H9 (cell line): ENCODE data around the gene MKNK2. TPM values are rescaled to one million over a fixed set of nuclear protein-coding genes. Genes with fewer than 3 reads are reported as not detected.

ENCODE experiments used
- DNase-seq: peaks from one replicate; pipeline ENCODE4 v3.0.0-alpha.2; 2017
- H2AFZ ChIP-seq: one replicate; pipeline ENCODE4 v1.6.1; 2013; ENCODE audit warnings: mild to moderate bottlenecking, low read length, control low read depth, moderate library complexity
- H2AK5ac ChIP-seq: 2 replicates; pipeline ENCODE4 v1.6.1; 2013; ENCODE audit warnings: low read length, control low read depth, mixed read lengths; ENCODE audit not compliant: insufficient read length
- H2BK120ac ChIP-seq: one replicate; pipeline ENCODE4 v1.6.1; 2013; ENCODE audit warnings: low read depth, mild to moderate bottlenecking, low read length, control low read depth, inconsistent platforms; ENCODE audit not compliant: poor library complexity, severe bottlenecking
- H2BK12ac ChIP-seq: 2 replicates; pipeline ENCODE4 v1.6.1; 2013; ENCODE audit warnings: low read length, control low read depth, mixed read lengths, low read depth; ENCODE audit not compliant: insufficient read length
- H2BK15ac ChIP-seq: 2 replicates; pipeline ENCODE4 v1.6.1; 2013; ENCODE audit warnings: low read depth, low read length, control low read depth
- H2BK20ac ChIP-seq: one replicate; pipeline ENCODE4 v1.6.1; 2013; ENCODE audit warnings: low read depth, mild to moderate bottlenecking, low read length, control low read depth, inconsistent platforms; ENCODE audit not compliant: poor library complexity, severe bottlenecking
- H2BK5ac ChIP-seq: 2 replicates; pipeline ENCODE4 v1.6.1; 2013; ENCODE audit warnings: low read length, control low read depth, mixed read lengths; ENCODE audit not compliant: insufficient read length
- H3K14ac ChIP-seq: 2 replicates; pipeline ENCODE4 v1.6.1; 2013; ENCODE audit warnings: low read length, control low read depth; ENCODE audit not compliant: insufficient read depth
- H3K18ac ChIP-seq: 2 replicates; pipeline ENCODE4 v1.6.1; 2013; ENCODE audit warnings: low read depth, mild to moderate bottlenecking, mixed read lengths, low read length, control low read depth; ENCODE audit not compliant: insufficient read length
- H3K23ac ChIP-seq: 2 replicates; pipeline ENCODE4 v1.6.1; 2013; ENCODE audit warnings: low read length, control low read depth, mixed read lengths, low read depth; ENCODE audit not compliant: insufficient read length
- H3K23me2 ChIP-seq: 2 replicates; pipeline ENCODE4 v1.6.1; 2013; ENCODE audit warnings: low read depth, mild to moderate bottlenecking, mixed read lengths, low read length, control low read depth; ENCODE audit not compliant: insufficient read length, poor library complexity, severe bottlenecking
- H3K27ac ChIP-seq: 2 replicates; pipeline ENCODE4 v1.5.1; 2013; ENCODE audit warnings: low read length, control low read depth, mixed read lengths, low read depth; ENCODE audit not compliant: insufficient read length
- H3K27me3 ChIP-seq: 2 replicates; pipeline ENCODE4 v1.6.1; 2013; ENCODE audit warnings: low read length, control low read depth, inconsistent platforms; ENCODE audit not compliant: insufficient read depth
- H3K4ac ChIP-seq: 2 replicates; pipeline ENCODE4 v1.6.1; 2013; ENCODE audit warnings: low read depth, mild to moderate bottlenecking, control low read depth, inconsistent platforms, low read length, moderate library complexity
- H3K4me1 ChIP-seq: 2 replicates; pipeline ENCODE4 v1.6.1; 2013; ENCODE audit warnings: low read length, control low read depth, inconsistent platforms; ENCODE audit not compliant: insufficient read depth
- H3K4me2 ChIP-seq: 2 replicates; pipeline ENCODE4 v1.6.1; 2013; ENCODE audit warnings: low read length, control low read depth, mixed read lengths; ENCODE audit not compliant: insufficient read length, insufficient read depth
- H3K56ac ChIP-seq: 2 replicates; pipeline ENCODE4 v1.6.1; 2013; ENCODE audit warnings: low read depth, mild to moderate bottlenecking, mixed read lengths, low read length, control low read depth; ENCODE audit not compliant: insufficient read length
- H3K79me1 ChIP-seq: 2 replicates; pipeline ENCODE4 v1.6.1; 2013; ENCODE audit warnings: low read depth, mild to moderate bottlenecking, moderate library complexity, low read length, control low read depth, inconsistent platforms; ENCODE audit not compliant: insufficient read depth, poor library complexity, severe bottlenecking
- H3K79me2 ChIP-seq: 2 replicates; pipeline ENCODE4 v1.6.1; 2013; ENCODE audit warnings: low read length, control low read depth, inconsistent platforms; ENCODE audit not compliant: insufficient read depth
- H3K9ac ChIP-seq: 2 replicates; pipeline ENCODE4 v1.6.1; 2013; ENCODE audit warnings: low read length, control low read depth, mixed read lengths; ENCODE audit not compliant: insufficient read length; ENCODE audit errors: extremely low read depth
- H3K9me3 ChIP-seq: one replicate; pipeline ENCODE4 v1.6.1; 2013; ENCODE audit warnings: low read depth, low read length, inconsistent platforms; ENCODE audit not compliant: control insufficient read depth
- H3T11ph ChIP-seq: one replicate; pipeline ENCODE4 v1.6.1; 2013; ENCODE audit warnings: mild to moderate bottlenecking, low read length, control low read depth, inconsistent platforms
- H4K20me1 ChIP-seq: one replicate; pipeline ENCODE4 v1.6.1; 2013; ENCODE audit not compliant: control insufficient read depth, insufficient read length, insufficient read depth
- H4K5ac ChIP-seq: 2 replicates; pipeline ENCODE4 v1.6.1; 2013; ENCODE audit warnings: low read depth, mild to moderate bottlenecking, mixed read lengths, low read length, control low read depth; ENCODE audit not compliant: insufficient read length
- H4K8ac ChIP-seq: replicated peaks from 2 replicates; pipeline ENCODE4 v1.6.1; 2013; ENCODE audit warnings: low read length, control low read depth, mixed read lengths, low read depth; ENCODE audit not compliant: insufficient read length
- H4K91ac ChIP-seq: 2 replicates; pipeline ENCODE4 v1.6.1; 2013; ENCODE audit warnings: low read depth, mild to moderate bottlenecking, moderate library complexity, mixed read lengths, low read length, control low read depth; ENCODE audit not compliant: insufficient read length
- H3K27ac Mint-ChIP-seq, 3 experiments: 2 replicates in 2 of 3; 3 replicates in 1 of 3; pipeline ENCODE4 v1.8.0; 2020 to 2021; ENCODE audit warnings: mixed read lengths in 3 of 3, mild to moderate bottlenecking in 1 of 3, moderate library complexity in 1 of 3
- H3K27me3 Mint-ChIP-seq: 2 replicates; pipeline ENCODE4 v1.8.0; 2021; ENCODE audit warnings: low read depth, mild to moderate bottlenecking, moderate library complexity, mixed read lengths
- H3K36me3 Mint-ChIP-seq, 3 experiments: 2 replicates in 2 of 3; 3 replicates in 1 of 3; pipeline ENCODE4 v1.8.0; 2020 to 2021; ENCODE audit warnings: low read depth in 3 of 3, mixed read lengths in 3 of 3; ENCODE audit not compliant: insufficient read depth in 1 of 3
- H3K4me1 Mint-ChIP-seq, 2 experiments: 2 replicates each; pipeline ENCODE4 v1.8.0; 2020; ENCODE audit warnings: mixed read lengths in 2 of 2
- H3K4me3 Mint-ChIP-seq, 2 experiments: 2 replicates in 1 of 2; 3 replicates in 1 of 2; pipeline ENCODE4 v1.8.0; 2020 to 2021; ENCODE audit warnings: mild to moderate bottlenecking in 2 of 2, mixed read lengths in 2 of 2, moderate library complexity in 1 of 2
- H3K9me3 Mint-ChIP-seq, 2 experiments: 2 replicates in 1 of 2; 3 replicates in 1 of 2; pipeline ENCODE4 v1.8.0; 2020; ENCODE audit warnings: mild to moderate bottlenecking in 2 of 2, mixed read lengths in 2 of 2, moderate library complexity in 1 of 2
- CTCF ChIP-seq: fragments of 200-600 bp; sonication (generic); conservative IDR thresholded peaks from 3 replicates; pipeline ENCODE4 v1.8.0; 2021; ENCODE audit warnings: antibody characterized with exemption, mild to moderate bottlenecking
- WGBS: extraction: QIAGEN DNeasy Blood & Tissue Kit; methylation state at CpG from one replicate; pipeline ENCODE4 v1.1.7; 2013; ENCODE audit warnings: missing lambda C conversion rate, low lambda C conversion rate, mixed read lengths; ENCODE audit not compliant: insufficient read length; ENCODE audit errors: extremely low coverage; 5-methylcytosine and 5-hydroxymethylcytosine counted together
- total RNA-seq: library from RNA; stranded (reverse); gene quantifications from 2 replicates; pipeline ENCODE4 v1.2.1, GENCODE V29; 2021

The MKNK2 gene
- total RNA-seq, 1 experiment from 2014 or later = 153 TPM

GRCh38 chr19:2076526-2076944 is 25.5 kb upstream of the MKNK2 start:
- no peak overlapping the region for H3K4ac ChIP-seq
- Mint-ChIP-seq H3K27ac (no peak overlapping the region; a peak in 1 of 7 replicates), H3K9me3 (no peaks in the 10 kb centered on the region), H3K4me1 (no peaks in the 10 kb centered on the region), H3K27me3 (no peaks in the 10 kb centered on the region), H3K4me3 (no peak overlapping the region), H3K36me3 (peaks cover 4 to 26% (median 19%) of the 10 kb centered on the region in 3 experiments)
- DNase-seq = no peak
- no peaks in the 10 kb centered on the region for H3K4me1 ChIP-seq
- no peak overlapping the region for H3T11ph ChIP-seq
- H3K9me3 ChIP-seq = no peaks in the 10 kb centered on the region
- no peak overlapping the region for H3K4me2 ChIP-seq
- H3K27ac ChIP-seq = no peak overlapping the region
- no peak overlapping the region for H2BK5ac ChIP-seq
- no peak overlapping the region for H3K56ac ChIP-seq
- H2BK12ac ChIP-seq = no peak overlapping the region
- no peak overlapping the region for H3K18ac ChIP-seq
- no peak overlapping the region for H2AFZ ChIP-seq
- WGBS = no CpG with 5 or more reads among the region's 32 CpGs
- no peaks in the 10 kb centered on the region for H3K79me1 ChIP-seq
- no peak overlapping the region for H3K14ac ChIP-seq
- no peak overlapping the region for H3K23ac ChIP-seq
- no peak overlapping the region for H4K91ac ChIP-seq
- H4K20me1 ChIP-seq = no peaks in the 10 kb centered on the region
- no peaks in the 10 kb centered on the region for H3K79me2 ChIP-seq
- H3K9ac ChIP-seq = no peak overlapping the region
- no peak for TF ChIP-seq CTCF
- H3K23me2 ChIP-seq = no peaks in the 10 kb centered on the region
- H2BK20ac ChIP-seq = no peak overlapping the region
- H4K8ac ChIP-seq = no peak overlapping the region
- no peak overlapping the region for H2BK120ac ChIP-seq
- H2AK5ac ChIP-seq = no peak overlapping the region
- H3K27me3 ChIP-seq = no peaks in the 10 kb centered on the region
- H4K5ac ChIP-seq = no peak overlapping the region
- no peak overlapping the region for H2BK15ac ChIP-seq
